Psoas muscle (tissue), 8 donors: ENCODE results near the gene VTN. TPM values are rescaled to one million over a fixed set of nuclear protein-coding genes. Genes with fewer than 3 reads are reported as not detected.
A peak's percentile ranks its signal among the peaks of the same experiment; 100 is the strongest.

Source experiments
- ATAC-seq, 4 donors: fragments of 200-7000 bp; cut with Tn5 transposase; one replicate each; pipeline ENCODE4 v1.9.1; 2020; ENCODE audit warnings: moderate library complexity in 3 of 4, mild to moderate bottlenecking in 2 of 4
- DNase-seq, 2 donors: peaks; one replicate each; pipeline ENCODE4 v3.0.0-alpha.2; 2020
- H3K27ac ChIP-seq: fragments of 200-600 bp; one replicate; pipeline ENCODE4 v1.8.0; 2022
- H3K27me3 ChIP-seq, 3 donors: fragments of 200-600 bp in 1 of 3; one replicate each; pipeline versions ENCODE4 v1.6.1 to v1.8.0; 2013 to 2022; ENCODE audit warnings: low read length in 2 of 3, mild to moderate bottlenecking in 2 of 3, moderate library complexity in 1 of 3; ENCODE audit not compliant: insufficient read depth in 3 of 3
- H3K36me3 ChIP-seq, 2 donors: fragments of 200-600 bp in 1 of 2; one replicate each; pipeline versions ENCODE4 v1.6.1 to v1.8.0; 2013 to 2022; ENCODE audit warnings: low read depth in 1 of 2, mild to moderate bottlenecking in 1 of 2, moderate library complexity in 1 of 2; ENCODE audit not compliant: insufficient read depth in 1 of 2
- H3K4me1 ChIP-seq: fragments of 200-600 bp; one replicate; pipeline ENCODE4 v1.8.0; 2022
- H3K4me3 ChIP-seq: fragments of 200-600 bp; one replicate; pipeline ENCODE4 v1.8.0; 2022; ENCODE audit warnings: mild to moderate bottlenecking
- H3K9me3 ChIP-seq: fragments of 200-600 bp; one replicate; pipeline ENCODE4 v1.8.0; 2022
- CTCF ChIP-seq: fragments of 200-600 bp; IDR thresholded peaks from one replicate; pipeline ENCODE4 v1.8.0; 2022; ENCODE audit warnings: antibody characterized with exemption
- WGBS, 3 donors: extraction: QIAGEN DNeasy Blood & Tissue Kit; methylation state at CpG; one replicate each; pipeline versions ENCODE4 v1.1.6 to v1.1.7; 2013; 5-methylcytosine and 5-hydroxymethylcytosine counted together
- intact Hi-C, 2 donors: fragments of 100-400 bp; cut with DNase I; formaldehyde crosslinking; loops; one replicate each; pipeline versions ENCODE4 v1.11.0 to v1.14.2; 2022
- polyA plus RNA-seq, 3 donors: library from polyadenylated mRNA; stranded (reverse); fragments of 200-250 nt; gene quantifications; one replicate each; pipeline ENCODE4 v1.2.3, GENCODE V29; 2013
- total RNA-seq, 4 donors: library from RNA; stranded (reverse); fragmentation: NEBNext Ultra II Directional in 2 of 4; extraction: Animal tissue kit (Norgen Biotek cat#: 25700) in 2 of 4; gene quantifications; one replicate each; pipeline versions ENCODE4 v1.2.1 to v1.2.4, GENCODE V29; 2021 to 2023
- donor health status: healthy with polysubstance abuse.
- donor health status: DM: no; HTN: no; CAD: no; lungs with moderate emphysema.
- donor health status: Bipolar disorder and iron deficiency.
- donor health status: healthy.
- donor health status: DM: yes; HTN: yes; CAD: no.
- donor health status: DM: no; HTN: no; CAD: no.
- donor health status: DM: no; HTN: no; CAD: no.
- donor health status: DM: yes; HTN: yes; CAD: no.

Gene VTN
- total and polyA plus RNA-seq, 7 donors: 0.06 to 1.2 (median 0.18) TPM; not detected in 2

GRCh38 chr17:28334171-28334570 lies 35.9 kb downstream of the VTN start:
- H3K4me1 ChIP-seq: peaks cover 29% of the 10 kb centered on the region
- intact Hi-C loops: loop anchor here in 1 of 2 donors (2.0 kb wide), 1 partner anchor 15 kb away; the partner anchor contains the start of gene TMEM97

GRCh38 chr17:28333083-28333746 lies 36.9 kb downstream of the VTN start:
- no peak for ATAC-seq
- intact Hi-C loops: no loop called here
- 54 to 67% (median 55%) methylated on average over 1 of the region's 1 CpG for WGBS, 3 donors
- no peak for DNase-seq
- H3K4me1 ChIP-seq: peaks cover 28% of the 10 kb centered on the region
- H3K9me3 ChIP-seq: no peaks in the 10 kb centered on the region
- no peak overlapping the region for H3K27ac ChIP-seq
- H3K36me3 ChIP-seq: peaks cover 2 to 45% of the 10 kb centered on the region in 2 donors
- no peak overlapping the region for H3K4me3 ChIP-seq
- TF ChIP-seq CTCF: no peak
- H3K27me3 ChIP-seq: no peaks in the 10 kb centered on the region

More at GRCh38 chr17:28334171-28334570, 35.9 kb downstream of the VTN start:
- 46 to 54% (median 50%) methylated on average over 6 of the region's 6 CpGs for WGBS, 3 donors
- DNase-seq (no peak), ATAC-seq (no peak)
- TF ChIP-seq CTCF: no peak
- no peaks in the 10 kb centered on the region for H3K27me3 ChIP-seq
- peak overlapping the region; percentile 86 for H3K4me3 ChIP-seq
- peak overlapping the region; percentile 94 for H3K27ac ChIP-seq
- H3K9me3 ChIP-seq: no peaks in the 10 kb centered on the region
- H3K36me3 ChIP-seq: peaks cover 0 to 36% of the 10 kb centered on the region in 2 donors

GRCh38 chr17:28331891-28332420 lies 38.2 kb downstream of the VTN start:
- Histone ChIP-seq H3K27me3 (no peaks in the 10 kb centered on the region), H3K36me3 (peaks cover 2 to 57% of the 10 kb centered on the region in 2 donors), H3K4me1 (peaks cover 17% of the 10 kb centered on the region), H3K4me3 (no peak overlapping the region), H3K9me3 (no peaks in the 10 kb centered on the region), H3K27ac (no peak overlapping the region)
- ATAC-seq (no peak), DNase-seq (no peak)
- TF ChIP-seq CTCF: no peak
- 87 to 91% (median 89%) methylated on average over 6 of the region's 6 CpGs for WGBS, 3 donors
- intact Hi-C loops: no loop called here

- Histone ChIP-seq H3K27ac (no peak overlapping the region), H3K36me3 (peaks cover 2 to 67% of the 10 kb centered on the region in 2 donors), H3K27me3 (no peaks in the 10 kb centered on the region), H3K9me3 (no peaks in the 10 kb centered on the region), H3K4me3 (no peak overlapping the region), H3K4me1 (peaks cover 9% of the 10 kb centered on the region)
- WGBS, 3 donors: 89 to 93% (median 90%) methylated on average over 5 of the region's 5 CpGs
- ATAC-seq (no peak), DNase-seq (no peak)
- no peak for TF ChIP-seq CTCF
- intact Hi-C loops: no loop called here
These were observed 39.4 kb downstream of the VTN start for GRCh38 chr17:28330671-28331070.
